Endodermal cell (in vitro differentiated cells): Measurements from ENCODE around the gene SEPTIN5. TPM values are rescaled to one million over a fixed set of nuclear protein-coding genes. Genes with fewer than 3 reads are reported as not detected.

ENCODE experiments used
- DNase-seq: peaks from one replicate; pipeline ENCODE4 v3.0.0-alpha.2; 2017
- H3K27ac ChIP-seq: 2 replicates; pipeline ENCODE4 v1.5.1; 2013; ENCODE audit warnings: mild to moderate bottlenecking, low read depth, low read length, moderate library complexity
- H3K27me3 ChIP-seq: 2 replicates; pipeline ENCODE4 v1.6.1; 2013; ENCODE audit warnings: mild to moderate bottlenecking, low read length, moderate library complexity; ENCODE audit not compliant: insufficient read depth, control insufficient read depth, poor library complexity, severe bottlenecking
- H3K36me3 ChIP-seq: 2 replicates; pipeline ENCODE4 v1.7.0; 2013; ENCODE audit warnings: mild to moderate bottlenecking, low read length, moderate library complexity; ENCODE audit not compliant: control insufficient read depth, insufficient read depth
- H3K4me1 ChIP-seq: one replicate; pipeline ENCODE4 v1.7.0; 2013; ENCODE audit warnings: low read length; ENCODE audit not compliant: control insufficient read depth, insufficient read depth
- H3K4me3 ChIP-seq: 2 replicates; pipeline ENCODE4 v1.5.1; 2013; ENCODE audit warnings: mild to moderate bottlenecking, low read length, moderate library complexity
- H3K9ac ChIP-seq: 2 replicates; pipeline ENCODE4 v1.6.1; 2013; ENCODE audit warnings: mild to moderate bottlenecking, low read length, moderate library complexity; ENCODE audit not compliant: poor library complexity, severe bottlenecking; ENCODE audit errors: extremely low read depth
- H3K9me3 ChIP-seq: 2 replicates; pipeline ENCODE4 v1.6.1; 2013; ENCODE audit warnings: mild to moderate bottlenecking, low read length, moderate library complexity; ENCODE audit not compliant: control insufficient read depth
- H3K27ac Mint-ChIP-seq: 2 replicates; pipeline ENCODE4 v1.8.0; 2020; ENCODE audit warnings: mixed read lengths
- H3K27me3 Mint-ChIP-seq: 2 replicates; pipeline ENCODE4 v1.8.0; 2021; ENCODE audit warnings: mild to moderate bottlenecking, mixed read lengths; ENCODE audit not compliant: insufficient read depth
- H3K36me3 Mint-ChIP-seq: 2 replicates; pipeline ENCODE4 v1.8.0; 2020; ENCODE audit warnings: low read depth, mixed read lengths
- H3K4me1 Mint-ChIP-seq: 2 replicates; pipeline ENCODE4 v1.8.0; 2020; ENCODE audit warnings: mixed read lengths
- H3K4me3 Mint-ChIP-seq: 2 replicates; pipeline ENCODE4 v1.8.0; 2020; ENCODE audit warnings: mild to moderate bottlenecking, moderate library complexity, mixed read lengths
- H3K9me3 Mint-ChIP-seq: 2 replicates; pipeline ENCODE4 v1.8.0; 2020; ENCODE audit warnings: mild to moderate bottlenecking, mixed read lengths
- CTCF ChIP-seq: fragments of 200-600 bp; sonication (generic); conservative IDR thresholded peaks from 2 replicates; pipeline ENCODE4 v1.5.0; 2021; ENCODE audit warnings: antibody characterized with exemption, mild to moderate bottlenecking
- WGBS, 2 experiments: methylation state at CpG; one replicate each; pipeline versions ENCODE4 v1.1.5 to v1.1.7; 2013; ENCODE audit warnings: missing lambda C conversion rate in 2 of 2, mixed read lengths in 1 of 2; ENCODE audit not compliant: insufficient coverage in 1 of 2, insufficient read length in 1 of 2; 5-methylcytosine and 5-hydroxymethylcytosine counted together
- total RNA-seq, 2 donors: library from RNA; stranded (reverse); fragmentation: NEBNext Ultra II Directional in 1 of 2; extraction: Animal tissue kit (Norgen Biotek cat#: 25700) in 1 of 2; gene quantifications; 2 replicates in 1 of 2; 3 replicates in 1 of 2; pipeline ENCODE4 v1.2.1, GENCODE V29; 2021

The SEPTIN5 gene
- total RNA-seq, 2 donors from 2014 or later: 9.8 to 20.0 TPM

GRCh38 chr22:19769393-19769715, 55.1 kb downstream of the SEPTIN5 start:
- peaks cover 1% of the 10 kb centered on the region for H3K4me1 Mint-ChIP-seq
- no peaks in the 10 kb centered on the region for H3K9me3 Mint-ChIP-seq
- WGBS, 2 experiments: 94 to 97% methylated on average over 9 to 12 of the region's 12 CpGs
- Histone ChIP-seq H3K27ac (no peak overlapping the region), H3K36me3 (no peaks in the 10 kb centered on the region), H3K4me3 (no peak overlapping the region), H3K9ac (no peak overlapping the region), H3K4me1 (no peaks in the 10 kb centered on the region), H3K27me3 (peaks cover 94% of the 10 kb centered on the region), H3K9me3 (no peaks in the 10 kb centered on the region)
- no peak overlapping the region for H3K4me3 Mint-ChIP-seq
- H3K27ac Mint-ChIP-seq: no peak overlapping the region
- peaks cover 78% of the 10 kb centered on the region for H3K27me3 Mint-ChIP-seq
- no peaks in the 10 kb centered on the region for H3K36me3 Mint-ChIP-seq
- TF ChIP-seq CTCF: no peak
- no peak for DNase-seq

GRCh38 chr22:19770349-19771220, 56.3 kb downstream of the SEPTIN5 start:
- no peak for DNase-seq
- peaks cover 86% of the 10 kb centered on the region for H3K27me3 ChIP-seq

GRCh38 chr22:19772422-19772672, 58.0 kb downstream of the SEPTIN5 start:
- H3K27ac ChIP-seq: no peak overlapping the region
- Mint-ChIP-seq H3K27ac (no peak overlapping the region), H3K4me1 (no peaks in the 10 kb centered on the region), H3K4me3 (no peak overlapping the region), H3K36me3 (no peaks in the 10 kb centered on the region), H3K9me3 (no peaks in the 10 kb centered on the region), H3K27me3 (peaks cover 55% of the 10 kb centered on the region)
- no peaks in the 10 kb centered on the region for H3K36me3 ChIP-seq
- DNase-seq: no peak
- H3K4me1 ChIP-seq: no peaks in the 10 kb centered on the region
- no peak for TF ChIP-seq CTCF
- peaks cover 68% of the 10 kb centered on the region for H3K27me3 ChIP-seq
- no peak overlapping the region for H3K4me3 ChIP-seq
- no peak overlapping the region for H3K9ac ChIP-seq
- H3K9me3 ChIP-seq: no peaks in the 10 kb centered on the region
- 89 to 100% methylated on average over 4 of the region's 4 CpGs for WGBS, 2 experiments

More at GRCh38 chr22:19770349-19771220, 56.3 kb downstream of the SEPTIN5 start:
- H3K9me3 Mint-ChIP-seq: no peaks in the 10 kb centered on the region
- WGBS, 2 experiments: 87% methylated on average over 14 to 25 of the region's 25 CpGs
- TF ChIP-seq CTCF: no peak
- H3K27me3 Mint-ChIP-seq: peaks cover 68% of the 10 kb centered on the region
- Histone ChIP-seq H3K4me3 (no peak overlapping the region), H3K9me3 (no peaks in the 10 kb centered on the region), H3K9ac (no peak overlapping the region), H3K36me3 (no peaks in the 10 kb centered on the region), H3K27ac (no peak overlapping the region), H3K4me1 (no peaks in the 10 kb centered on the region)
- peaks cover under 1% of the 10 kb centered on the region for H3K4me1 Mint-ChIP-seq
- H3K36me3 Mint-ChIP-seq: no peaks in the 10 kb centered on the region
- no peak overlapping the region for H3K4me3 Mint-ChIP-seq
- H3K27ac Mint-ChIP-seq: no peak overlapping the region

Other genes with a start within 250 kb of the SEPTIN5 start
- 10 to 100 TPM; 67.7 to 69.2 TPM for gene UFD1, start 235.3 kb upstream of the SEPTIN5 start, total RNA-seq
- gene CDC45, start 234.6 kb upstream of the SEPTIN5 start, total RNA-seq: 10 to 100 TPM; 30.3 to 31.2 TPM
- gene CLDN5, start 190.1 kb upstream of the SEPTIN5 start, total RNA-seq: under 1 TPM; 0.20 to 0.66 TPM
- under 1 TPM; 0.48 to 0.62 TPM for gene GP1BB, start 9.0 kb downstream of the SEPTIN5 start, total RNA-seq
- gene TBX1, start 46.3 kb downstream of the SEPTIN5 start, total RNA-seq: 1 to 10 TPM in 1 of 2 donors, not detected in 1; 1.3 TPM
- gene GNB1L, start 140.4 kb downstream of the SEPTIN5 start, total RNA-seq: 10 to 100 TPM in 1 of 2 donors, 1 to 10 TPM in 1; 9.5 to 12.2 TPM
- 10 to 100 TPM; 20.6 to 22.2 TPM for gene RTL10, start 140.4 kb downstream of the SEPTIN5 start, total RNA-seq
- 10 to 100 TPM; 26.6 to 27.8 TPM for gene COMT, start 227.3 kb downstream of the SEPTIN5 start, total RNA-seq
- gene TXNRD2, start 227.3 kb downstream of the SEPTIN5 start, total RNA-seq: 10 to 100 TPM in 1 of 2 donors, 1 to 10 TPM in 1; 7.3 to 13.6 TPM